Measurements from ENCODE around the gene PCSK1N.

GRCh38 chrX:48848847-48849246 lies 13.4 kb upstream of the PCSK1N start:
- no peak for TF ChIP-seq CTCF (IDR thresholded peaks at IDR 0.05)
- TF ChIP-seq POLR2A (IDR thresholded peaks at IDR 0.05), result no peak

Data from thyroid gland (tissue), 4 donors.